B cell (primary cell): ENCODE measurements around the gene FREM3. TPM values are rescaled to one million over a fixed set of nuclear protein-coding genes. Genes with fewer than 3 reads are reported as not detected.

Source experiments
- ATAC-seq: fragments of 200-7000 bp; cut with Tn5 transposase; one replicate; pipeline ENCODE4 v1.10.0; 2021; ENCODE audit warnings: low read depth, mild to moderate bottlenecking, moderate number of reproducible peaks, moderate library complexity
- CTCF ChIA-PET: fragments of 350-600 bp; sonication (Branson Sonifier 250); formaldehyde crosslinking; loops from one replicate; lab custom pipeline; 2021; ENCODE audit warnings: antibody characterized with exemption, inconsistent platforms; lab: Charles Lee
- POLR2A ChIA-PET: fragments of 350-600 bp; sonication (Branson Sonifier 250); formaldehyde crosslinking; loops from one replicate; lab custom pipeline; 2021; ENCODE audit warnings: antibody characterized with exemption; lab: Charles Lee
- DNase-seq: peaks from one replicate; pipeline ENCODE4 v3.0.0; 2013
- H2AFZ ChIP-seq: 2 replicates; pipeline ENCODE4 v1.6.1; 2012; ENCODE audit warnings: mild to moderate bottlenecking, low read depth, low read length; ENCODE audit not compliant: insufficient read depth, poor library complexity, severe bottlenecking
- H3K27ac ChIP-seq, 2 donors: 1 replicate in 1 of 2; 2 replicates in 1 of 2; pipeline ENCODE4 v1.5.1; 2012 to 2013; ENCODE audit warnings: low read length in 2 of 2, mild to moderate bottlenecking in 2 of 2, moderate library complexity in 1 of 2
- H3K27me3 ChIP-seq, 4 experiments: fragments of 200-600 bp in 1 of 4; sonication (generic) in 1 of 4; replicated peaks in 1 of 4; 1 replicate in 2 of 4; 2 replicates in 2 of 4; pipeline versions ENCODE4 v1.6.1 to v1.7.0; 2013 to 2016; ENCODE audit warnings: low read length in 3 of 4, mild to moderate bottlenecking in 2 of 4, mixed read lengths in 1 of 4, moderate library complexity in 1 of 4; ENCODE audit not compliant: insufficient read depth in 4 of 4, control insufficient read depth in 3 of 4; ENCODE audit errors: control extremely low read depth in 1 of 4
- H3K36me3 ChIP-seq, 2 experiments: replicated peaks in 1 of 2; 1 replicate in 1 of 2; 2 replicates in 1 of 2; pipeline versions ENCODE4 v1.6.1 to v1.7.1; 2013; ENCODE audit warnings: low read length in 1 of 2; ENCODE audit not compliant: insufficient read depth in 2 of 2, control insufficient read depth in 1 of 2; ENCODE audit errors: control extremely low read depth in 1 of 2, extremely low read depth in 1 of 2
- H3K4me1 ChIP-seq, 2 donors: fragments of 200-600 bp in 1 of 2; sonication (generic) in 1 of 2; 1 replicate in 1 of 2; 2 replicates in 1 of 2; pipeline versions ENCODE4 v1.5.1 to v1.6.1; 2013 to 2017; ENCODE audit warnings: low read length in 2 of 2; ENCODE audit not compliant: control insufficient read depth in 2 of 2, insufficient read depth in 2 of 2
- H3K4me2 ChIP-seq: replicated peaks from 2 replicates; pipeline ENCODE3; 2012; ENCODE audit warnings: mild to moderate bottlenecking, low read depth, low read length; ENCODE audit not compliant: poor library complexity, severe bottlenecking
- H3K4me3 ChIP-seq, 5 experiments: fragments of 200-600 bp in 1 of 5; sonication (generic) in 1 of 5; 1 replicate in 3 of 5; 2 replicates in 2 of 5; pipeline versions ENCODE4 v1.5.1 to v1.7.0; 2011 to 2016; ENCODE audit warnings: low read length in 4 of 5, mild to moderate bottlenecking in 4 of 5, low read depth in 2 of 5, control low read depth in 1 of 5, moderate library complexity in 1 of 5; ENCODE audit not compliant: insufficient read depth in 1 of 5; ENCODE audit errors: control extremely low read depth in 1 of 5, extremely low read depth in 1 of 5
- H3K79me2 ChIP-seq: fragments of 200-600 bp; sonication (generic); one replicate; pipeline ENCODE4 v1.6.0; 2016; ENCODE audit warnings: low read length; ENCODE audit not compliant: control insufficient read depth, insufficient read depth
- H3K9ac ChIP-seq: fragments of 200-600 bp; sonication (generic); 2 replicates; pipeline ENCODE4 v1.6.1; 2017; ENCODE audit warnings: mild to moderate bottlenecking, low read length, moderate library complexity
- H3K9me3 ChIP-seq, 3 donors: one replicate each; pipeline versions ENCODE4 v1.6.1 to v1.7.1; 2013; ENCODE audit warnings: low read length in 2 of 3; ENCODE audit not compliant: control insufficient read depth in 2 of 3, insufficient read depth in 1 of 3; ENCODE audit errors: control extremely low read depth in 1 of 3
- H4K20me1 ChIP-seq: 2 replicates; pipeline ENCODE4 v1.6.0; 2012; ENCODE audit warnings: mild to moderate bottlenecking, low read length; ENCODE audit not compliant: insufficient read depth, control insufficient read depth, poor library complexity, severe bottlenecking
- H3K27ac Mint-ChIP-seq: one replicate; pipeline ENCODE4 v1.8.0; 2021; ENCODE audit warnings: mixed read lengths
- H3K27me3 Mint-ChIP-seq: one replicate; pipeline ENCODE4 v1.8.0; 2021; ENCODE audit warnings: mixed read lengths
- H3K4me1 Mint-ChIP-seq: one replicate; pipeline ENCODE4 v1.8.0; 2021; ENCODE audit warnings: mixed read lengths
- H3K4me3 Mint-ChIP-seq: one replicate; pipeline ENCODE4 v1.8.0; 2021; ENCODE audit warnings: mixed read lengths
- H3K9me3 Mint-ChIP-seq: one replicate; pipeline ENCODE4 v1.8.0; 2022; ENCODE audit warnings: mixed read lengths; ENCODE audit not compliant: insufficient read depth
- EZH2 ChIP-seq: IDR thresholded peaks from 2 replicates; pipeline ENCODE4 v1.6.1; 2012; ENCODE audit warnings: borderline replicate concordance, low read depth, mild to moderate bottlenecking, moderate library complexity, low read length; ENCODE audit not compliant: insufficient read depth, poor library complexity, severe bottlenecking
- WGBS: methylation state at CpG from one replicate; pipeline ENCODE4 v1.1.5; 2013; ENCODE audit warnings: missing lambda C conversion rate; ENCODE audit not compliant: insufficient coverage; 5-methylcytosine and 5-hydroxymethylcytosine counted together
- intact Hi-C: fragments of 100-400 bp; cut with micrococcal nuclease; formaldehyde crosslinking; loops from one replicate; pipeline ENCODE4 v1.10.0; 2022
- polyA plus RNA-seq: library from polyadenylated mRNA; depleted of rRNA; stranded (reverse); fragments of >200 nt; gene quantifications from 2 replicates; pipeline ENCODE4 v1.2.3, GENCODE V29; 2012
- total RNA-seq, 2 donors: library from RNA; stranded (reverse); fragments of 120-200 nt in 1 of 2; gene quantifications; 1 replicate in 1 of 2; 2 replicates in 1 of 2; pipeline versions ENCODE4 v1.2.3 to v1.2.4, GENCODE V29; 2013 to 2022
- TF ChIP-seq, protein P1 (sequence below): fragments of 200-600 bp; IDR thresholded peaks from one replicate; pipeline ENCODE4 v1.8.0; 2022; ENCODE audit warnings: antibody characterized with exemption, mild to moderate bottlenecking

Gene FREM3
- total and polyA plus RNA-seq, 2 donors (not counting 1 experiment from before 2014, with no cell fraction given), result not detected

DNA sequence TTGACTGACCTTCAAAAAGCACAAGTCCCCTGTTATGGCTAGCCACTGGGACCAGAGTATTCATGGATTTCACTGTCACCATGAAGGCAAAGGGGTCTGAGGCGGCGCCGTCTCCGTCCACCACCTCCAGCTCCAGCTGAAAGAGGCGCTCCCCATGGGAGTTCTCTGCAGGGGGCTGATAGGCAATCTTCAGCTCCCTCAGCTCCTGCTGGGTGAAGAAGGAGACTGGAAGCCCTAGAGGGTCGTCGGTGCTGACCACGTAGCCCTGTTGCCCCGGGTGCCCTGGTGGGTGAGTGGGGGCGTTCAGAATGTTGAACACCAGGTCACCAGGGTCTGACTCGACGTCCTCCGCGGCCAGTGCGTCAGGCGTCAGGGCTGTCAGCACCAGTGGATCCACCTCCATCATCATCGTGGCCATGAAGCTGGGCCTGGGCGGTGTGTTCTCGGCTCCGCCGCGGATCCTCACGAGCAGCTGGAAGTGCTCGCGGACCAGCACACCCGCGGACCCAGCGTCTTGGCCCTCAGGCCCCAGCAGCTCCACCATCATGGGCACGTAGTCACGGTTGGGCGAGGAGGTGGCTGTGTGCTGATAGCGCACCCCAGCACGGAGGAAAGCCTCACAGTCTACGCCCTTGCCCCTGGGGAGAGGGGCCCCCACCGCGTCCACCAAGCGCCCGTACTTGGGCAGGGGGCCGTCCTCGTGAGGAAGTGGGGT, 987 bp downstream of the FREM3 start:
- Histone ChIP-seq H3K36me3 (no peaks in the 10 kb centered on the region), H3K79me2 (no peaks in the 10 kb centered on the region), H3K9me3 (peaks cover 0 to 19% (median 0%) of the 10 kb centered on the region in 3 donors), H4K20me1 (no peaks in the 10 kb centered on the region), H3K4me1 (peaks cover 18 to 22% of the 10 kb centered on the region in 2 donors), H3K4me2 (peak overlapping the region; percentile 59), H3K27ac (no peak overlapping the region), H3K4me3 (no peak overlapping the region), H3K9ac (no peak overlapping the region), H2AFZ (no peak overlapping the region), H3K27me3 (peaks cover 0 to 34% (median 14%) of the 10 kb centered on the region in 4 experiments)
- Mint-ChIP-seq H3K27ac (no peak overlapping the region), H3K9me3 (no peaks in the 10 kb centered on the region), H3K4me1 (peaks cover 13% of the 10 kb centered on the region), H3K4me3 (no peak overlapping the region), H3K27me3 (peaks cover 56% of the 10 kb centered on the region)
- no peak for DNase-seq
- POLR2A ChIA-PET, result no interaction called here
- CTCF ChIA-PET, result no interaction called here
- ATAC-seq, result no peak
- WGBS, result 49% methylated on average over 40 of the region's 40 CpGs
- intact Hi-C loops, result no loop called here
- TF ChIP-seq, protein P1, sequence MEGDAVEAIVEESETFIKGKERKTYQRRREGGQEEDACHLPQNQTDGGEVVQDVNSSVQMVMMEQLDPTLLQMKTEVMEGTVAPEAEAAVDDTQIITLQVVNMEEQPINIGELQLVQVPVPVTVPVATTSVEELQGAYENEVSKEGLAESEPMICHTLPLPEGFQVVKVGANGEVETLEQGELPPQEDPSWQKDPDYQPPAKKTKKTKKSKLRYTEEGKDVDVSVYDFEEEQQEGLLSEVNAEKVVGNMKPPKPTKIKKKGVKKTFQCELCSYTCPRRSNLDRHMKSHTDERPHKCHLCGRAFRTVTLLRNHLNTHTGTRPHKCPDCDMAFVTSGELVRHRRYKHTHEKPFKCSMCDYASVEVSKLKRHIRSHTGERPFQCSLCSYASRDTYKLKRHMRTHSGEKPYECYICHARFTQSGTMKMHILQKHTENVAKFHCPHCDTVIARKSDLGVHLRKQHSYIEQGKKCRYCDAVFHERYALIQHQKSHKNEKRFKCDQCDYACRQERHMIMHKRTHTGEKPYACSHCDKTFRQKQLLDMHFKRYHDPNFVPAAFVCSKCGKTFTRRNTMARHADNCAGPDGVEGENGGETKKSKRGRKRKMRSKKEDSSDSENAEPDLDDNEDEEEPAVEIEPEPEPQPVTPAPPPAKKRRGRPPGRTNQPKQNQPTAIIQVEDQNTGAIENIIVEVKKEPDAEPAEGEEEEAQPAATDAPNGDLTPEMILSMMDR, result no peak
- no peak for TF ChIP-seq EZH2

DNA sequence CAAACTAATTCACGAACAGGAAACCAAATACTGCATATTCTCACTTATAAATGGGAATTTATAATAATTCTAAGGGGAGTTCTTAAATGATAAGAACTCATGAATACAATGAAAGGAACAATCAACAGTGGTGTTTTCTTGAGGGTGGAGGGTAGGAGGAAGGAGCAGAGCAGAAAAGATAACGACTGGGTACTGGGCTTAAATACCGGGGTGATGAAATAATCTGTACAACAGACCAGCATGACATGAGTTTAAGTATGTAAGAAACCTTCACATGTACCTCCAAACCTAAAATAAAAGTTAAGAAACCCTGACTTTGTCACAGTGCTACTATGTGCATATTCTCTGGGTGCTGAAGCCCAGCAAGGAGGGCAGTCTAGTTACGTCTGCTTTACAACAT, 6.6 kb downstream of the FREM3 start:
- Histone ChIP-seq H3K9ac (no peak overlapping the region), H3K4me1 (no peaks in the 10 kb centered on the region), H3K36me3 (no peaks in the 10 kb centered on the region), H2AFZ (no peak overlapping the region), H3K79me2 (no peaks in the 10 kb centered on the region), H3K27ac (no peak overlapping the region), H4K20me1 (no peaks in the 10 kb centered on the region), H3K27me3 (peaks cover 0 to 10% (median 2%) of the 10 kb centered on the region in 4 experiments), H3K4me3 (no peak overlapping the region), H3K9me3 (peaks cover 0 to 3% (median 0%) of the 10 kb centered on the region in 3 donors), H3K4me2 (no peak overlapping the region)
- Mint-ChIP-seq H3K4me1 (peaks cover under 1% of the 10 kb centered on the region), H3K9me3 (no peaks in the 10 kb centered on the region), H3K4me3 (no peak overlapping the region), H3K27me3 (peaks cover 24% of the 10 kb centered on the region), H3K27ac (no peak overlapping the region)
- POLR2A ChIA-PET, result no interaction called here
- WGBS, result no CpG with 5 or more reads among the region's 4 CpGs
- CTCF ChIA-PET, result no interaction called here
- intact Hi-C loops, result no loop called here
- ATAC-seq (no peak), DNase-seq (no peak)
- no peak for TF ChIP-seq EZH2
- TF ChIP-seq, protein P1, result no peak
